CD4-positive, alpha-beta T cell (primary cell): ENCODE results near the gene MFSD6. TPM values are rescaled to one million over a fixed set of nuclear protein-coding genes. Genes with fewer than 3 reads are reported as not detected.

ENCODE experiments used
- ATAC-seq: fragments of 200-7000 bp; cut with Tn5 transposase; one replicate; pipeline ENCODE4 v1.10.0; 2022; ENCODE audit warnings: mild to moderate bottlenecking; ENCODE audit not compliant: poor library complexity
- CTCF ChIA-PET: fragments of 350-600 bp; sonication (Branson Sonifier 250); formaldehyde crosslinking; loops from one replicate; lab custom pipeline; 2021; ENCODE audit warnings: antibody characterized with exemption, inconsistent platforms; lab: Charles Lee
- POLR2A ChIA-PET: fragments of 350-600 bp; sonication (Branson Sonifier 250); formaldehyde crosslinking; loops from one replicate; lab custom pipeline; 2021; ENCODE audit warnings: antibody characterized with exemption, inconsistent platforms; lab: Charles Lee
- DNase-seq, 14 experiments: peaks; one replicate each; pipeline ENCODE4 v3.0.0-alpha.2; 2013 to 2020; ENCODE audit warnings: mixed read lengths in 2 of 14
- H3K27ac ChIP-seq, 2 donors: one replicate each; pipeline versions ENCODE4 v1.5.1 to v1.7.0; 2013; ENCODE audit warnings: low read length in 2 of 2, low read depth in 1 of 2, mild to moderate bottlenecking in 1 of 2
- H3K27me3 ChIP-seq, 2 experiments: 1 replicate in 1 of 2; 2 replicates in 1 of 2; pipeline versions ENCODE4 v1.6.1 to v1.7.0; 2013; ENCODE audit warnings: low read length in 2 of 2, control low read depth in 1 of 2, mild to moderate bottlenecking in 1 of 2, moderate library complexity in 1 of 2; ENCODE audit not compliant: insufficient read depth in 2 of 2, control insufficient read depth in 1 of 2
- H3K36me3 ChIP-seq: one replicate; pipeline ENCODE4 v1.6.1; 2013; ENCODE audit warnings: low read length, control low read depth; ENCODE audit not compliant: insufficient read depth
- H3K4me1 ChIP-seq: one replicate; pipeline ENCODE4 v1.6.1; 2013; ENCODE audit warnings: low read length, control low read depth; ENCODE audit not compliant: insufficient read depth
- H3K4me3 ChIP-seq: one replicate; pipeline ENCODE4 v1.5.1; 2013; ENCODE audit warnings: mild to moderate bottlenecking, low read length, moderate library complexity
- H3K9me3 ChIP-seq, 2 experiments: 1 replicate in 1 of 2; 2 replicates in 1 of 2; pipeline versions ENCODE4 v1.6.1 to v1.7.0; 2013; ENCODE audit warnings: low read length in 2 of 2, mild to moderate bottlenecking in 2 of 2, control low read depth in 1 of 2, moderate library complexity in 1 of 2; ENCODE audit not compliant: control insufficient read depth in 1 of 2, insufficient read depth in 1 of 2
- H3K27ac Mint-ChIP-seq: one replicate; pipeline ENCODE4 v1.8.0; 2020; ENCODE audit warnings: mixed read lengths
- H3K27me3 Mint-ChIP-seq: one replicate; pipeline ENCODE4 v1.8.0; 2021; ENCODE audit warnings: mixed read lengths
- H3K36me3 Mint-ChIP-seq: one replicate; pipeline ENCODE4 v1.8.0; 2021; ENCODE audit warnings: low read depth, mixed read lengths
- H3K4me1 Mint-ChIP-seq: one replicate; pipeline ENCODE4 v1.8.0; 2021; ENCODE audit warnings: low read depth, mixed read lengths
- H3K4me3 Mint-ChIP-seq: one replicate; pipeline ENCODE4 v1.8.0; 2020; ENCODE audit warnings: mild to moderate bottlenecking, mixed read lengths
- H3K9me3 Mint-ChIP-seq: one replicate; pipeline ENCODE4 v1.8.0; 2020; ENCODE audit warnings: mixed read lengths
- intact Hi-C, 2 experiments: fragments of 100-400 bp; cut with DNase I in 1 of 2; cut with micrococcal nuclease in 1 of 2; formaldehyde crosslinking; loops; one replicate each; pipeline versions ENCODE4 v1.15.1 to v1.9.0; 2023 to 2025; cut with DNase I, micrococcal nuclease
- total RNA-seq, 174 experiments: library from RNA in 2 of 174; stranded (reverse) in 2 of 174; gene quantifications; one replicate each; pipeline ENCODE4 v1.2.3 and lab custom pipeline; 2021 to 2026
- TF ChIP-seq, protein P1 (sequence below): fragments of 200-600 bp; IDR thresholded peaks from one replicate; pipeline ENCODE4 v1.8.0; 2022; ENCODE audit warnings: antibody characterized with exemption, mild to moderate bottlenecking

The MFSD6 gene
- total RNA-seq, 2 experiments from 2014 or later = 41.2 to 47.8 TPM

DNA sequence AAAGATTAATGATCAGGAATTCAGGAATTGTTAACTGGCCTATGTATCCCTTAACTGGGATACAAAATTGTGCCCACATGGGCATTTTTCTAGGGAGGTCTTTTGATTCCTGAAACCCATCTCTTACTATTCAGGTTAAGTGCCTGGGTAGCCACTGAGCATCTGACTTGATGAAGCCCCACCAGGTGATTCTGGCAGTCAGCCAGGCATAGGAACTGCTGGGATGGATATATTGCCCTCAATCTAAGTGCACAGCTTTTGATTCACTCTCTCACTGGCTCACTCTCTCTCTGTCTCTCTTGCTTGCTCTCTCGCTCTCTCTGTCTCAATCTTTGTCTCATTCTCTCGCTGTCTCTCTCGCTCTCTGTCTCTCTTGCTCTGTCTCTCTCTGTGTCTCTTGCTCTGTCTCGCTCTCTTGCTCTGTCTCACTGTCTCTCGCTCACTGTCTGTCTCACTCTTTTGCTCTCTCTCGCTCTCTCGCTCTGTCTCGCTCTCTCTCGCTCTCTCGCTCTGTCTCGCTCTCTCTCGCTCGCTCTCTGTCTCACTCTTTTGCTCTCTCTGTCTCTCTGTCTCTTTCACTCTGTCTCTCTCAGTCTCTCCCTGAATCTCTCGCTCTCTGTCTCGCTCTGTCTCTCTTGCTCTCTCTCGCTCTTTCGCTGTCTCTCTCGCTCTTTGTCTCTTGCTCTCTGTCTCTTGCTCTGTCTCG is 42.5 kb upstream of the MFSD6 start:
- no peak for ATAC-seq
- Histone ChIP-seq H3K4me1 (no peaks in the 10 kb centered on the region), H3K36me3 (peaks cover 16% of the 10 kb centered on the region), H3K9me3 (no peaks in the 10 kb centered on the region), H3K4me3 (no peak overlapping the region), H3K27me3 (no peaks in the 10 kb centered on the region), H3K27ac (no peak overlapping the region)
- intact Hi-C loops = loop anchor here in 1 of 2 experiments (5.0 kb wide), 1 partner anchor 708 kb away; no protein-coding TSS in a partner anchor
- Mint-ChIP-seq H3K36me3 (peaks cover 21% of the 10 kb centered on the region), H3K4me1 (peaks cover 17% of the 10 kb centered on the region), H3K4me3 (no peak overlapping the region), H3K9me3 (no peaks in the 10 kb centered on the region), H3K27me3 (no peaks in the 10 kb centered on the region), H3K27ac (no peak overlapping the region)
- POLR2A ChIA-PET = no interaction called here
- CTCF ChIA-PET = no interaction called here
- TF ChIP-seq, protein P1, sequence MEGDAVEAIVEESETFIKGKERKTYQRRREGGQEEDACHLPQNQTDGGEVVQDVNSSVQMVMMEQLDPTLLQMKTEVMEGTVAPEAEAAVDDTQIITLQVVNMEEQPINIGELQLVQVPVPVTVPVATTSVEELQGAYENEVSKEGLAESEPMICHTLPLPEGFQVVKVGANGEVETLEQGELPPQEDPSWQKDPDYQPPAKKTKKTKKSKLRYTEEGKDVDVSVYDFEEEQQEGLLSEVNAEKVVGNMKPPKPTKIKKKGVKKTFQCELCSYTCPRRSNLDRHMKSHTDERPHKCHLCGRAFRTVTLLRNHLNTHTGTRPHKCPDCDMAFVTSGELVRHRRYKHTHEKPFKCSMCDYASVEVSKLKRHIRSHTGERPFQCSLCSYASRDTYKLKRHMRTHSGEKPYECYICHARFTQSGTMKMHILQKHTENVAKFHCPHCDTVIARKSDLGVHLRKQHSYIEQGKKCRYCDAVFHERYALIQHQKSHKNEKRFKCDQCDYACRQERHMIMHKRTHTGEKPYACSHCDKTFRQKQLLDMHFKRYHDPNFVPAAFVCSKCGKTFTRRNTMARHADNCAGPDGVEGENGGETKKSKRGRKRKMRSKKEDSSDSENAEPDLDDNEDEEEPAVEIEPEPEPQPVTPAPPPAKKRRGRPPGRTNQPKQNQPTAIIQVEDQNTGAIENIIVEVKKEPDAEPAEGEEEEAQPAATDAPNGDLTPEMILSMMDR = no peak
- peak in 1 of 14 experiments; percentile 7 for DNase-seq

DNA sequence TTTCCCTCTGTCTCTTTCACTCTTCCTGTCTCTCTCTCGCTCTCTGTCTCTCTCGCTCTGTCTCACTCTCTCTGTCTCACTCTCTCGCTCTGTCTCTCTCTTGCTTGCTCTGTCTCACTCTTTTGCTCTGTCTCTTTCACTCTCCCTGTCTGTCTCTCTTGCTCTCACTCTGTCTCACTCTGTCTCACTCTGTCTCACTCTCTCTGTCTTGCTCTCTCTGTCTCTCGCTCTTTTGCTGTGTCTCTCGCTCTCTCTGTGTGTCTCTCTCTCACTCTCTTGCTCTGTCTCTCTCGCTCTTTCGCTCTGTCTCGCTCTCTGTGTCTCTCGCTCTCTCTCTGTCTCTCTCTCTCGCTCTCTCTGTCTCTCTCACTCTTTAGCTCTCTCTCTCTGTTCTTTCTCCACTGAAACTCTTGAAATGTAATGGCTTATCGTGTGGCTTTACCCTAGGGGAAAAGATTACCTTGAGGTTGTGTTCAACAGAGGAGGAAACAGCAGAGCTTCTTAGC is 41.9 kb upstream of the MFSD6 start:
- ChIA-PET CTCF (no interaction called here), POLR2A (no interaction called here)
- Histone ChIP-seq H3K27ac (no peak overlapping the region), H3K4me3 (no peak overlapping the region), H3K27me3 (no peaks in the 10 kb centered on the region), H3K4me1 (no peaks in the 10 kb centered on the region), H3K36me3 (peaks cover 20% of the 10 kb centered on the region), H3K9me3 (no peaks in the 10 kb centered on the region)
- ATAC-seq (no peak), DNase-seq (no peak)
- peaks cover 21% of the 10 kb centered on the region for H3K36me3 Mint-ChIP-seq
- H3K9me3 Mint-ChIP-seq = no peaks in the 10 kb centered on the region
- H3K4me3 Mint-ChIP-seq = no peak overlapping the region
- peaks cover 12% of the 10 kb centered on the region for H3K4me1 Mint-ChIP-seq
- H3K27me3 Mint-ChIP-seq = no peaks in the 10 kb centered on the region
- TF ChIP-seq, protein P1 = no peak
- intact Hi-C loops = loop anchor here in 1 of 2 experiments (5.0 kb wide), 1 partner anchor 709 kb away; no protein-coding TSS in a partner anchor
- H3K27ac Mint-ChIP-seq = no peak overlapping the region

DNA sequence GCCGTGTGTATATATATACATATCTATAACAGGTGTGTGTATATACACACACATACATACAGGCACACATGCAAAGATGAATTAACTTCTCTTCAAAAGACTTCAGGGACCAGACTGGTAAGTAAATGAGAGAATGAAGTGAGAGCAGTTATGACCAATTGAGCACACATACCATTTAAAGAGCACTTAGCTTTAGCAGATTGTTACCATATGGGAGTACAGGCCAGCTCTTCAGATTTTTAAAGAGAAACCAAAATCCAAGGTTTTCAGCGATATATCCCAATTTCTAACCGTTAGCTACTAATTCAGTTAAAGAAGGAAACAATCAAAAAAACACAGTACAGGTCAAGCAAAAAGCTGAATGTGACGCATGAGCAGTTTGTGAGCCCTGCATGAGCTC is 41.1 kb upstream of the MFSD6 start:
- Histone ChIP-seq H3K4me3 (no peak overlapping the region), H3K36me3 (peaks cover 21% of the 10 kb centered on the region), H3K4me1 (no peaks in the 10 kb centered on the region), H3K27me3 (no peaks in the 10 kb centered on the region), H3K27ac (no peak overlapping the region), H3K9me3 (no peaks in the 10 kb centered on the region)
- intact Hi-C loops = loop anchor here in 1 of 2 experiments (5.0 kb wide), 1 partner anchor 710 kb away; no protein-coding TSS in a partner anchor
- ATAC-seq (no peak), DNase-seq (no peak)
- TF ChIP-seq, protein P1 = no peak
- POLR2A ChIA-PET = no interaction called here
- Mint-ChIP-seq H3K9me3 (no peaks in the 10 kb centered on the region), H3K27ac (no peak overlapping the region), H3K36me3 (peaks cover 21% of the 10 kb centered on the region), H3K4me1 (peaks cover 9% of the 10 kb centered on the region), H3K4me3 (no peak overlapping the region), H3K27me3 (no peaks in the 10 kb centered on the region)
- CTCF ChIA-PET = no interaction called here
